Liver (tissue), 9 donors: ENCODE results near the gene PABPC1L. TPM values are rescaled to one million over a fixed set of nuclear protein-coding genes. Genes with fewer than 3 reads are reported as not detected.

Source experiments
- DNase-seq: peaks from one replicate; pipeline ENCODE4 v3.0.0-alpha.2; 2017; ENCODE audit warnings: low spot score
- H3K27ac ChIP-seq, 2 donors: one replicate each; pipeline ENCODE4 v1.7.0; 2013; ENCODE audit warnings: inconsistent platforms in 2 of 2, low read length in 2 of 2, control low read depth in 1 of 2, low read depth in 1 of 2, mild to moderate bottlenecking in 1 of 2
- H3K27me3 ChIP-seq, 4 donors: one replicate each; pipeline versions ENCODE4 v1.6.1 to v1.7.0; 2013; ENCODE audit warnings: low read length in 3 of 4, inconsistent platforms in 1 of 4, mild to moderate bottlenecking in 1 of 4, moderate library complexity in 1 of 4; ENCODE audit not compliant: control insufficient read depth in 4 of 4, insufficient read depth in 4 of 4
- H3K36me3 ChIP-seq, 4 donors: one replicate each; pipeline versions ENCODE4 v1.6.1 to v1.7.0; 2013; ENCODE audit warnings: low read length in 3 of 4, mild to moderate bottlenecking in 3 of 4, low read depth in 1 of 4, moderate library complexity in 1 of 4; ENCODE audit not compliant: control insufficient read depth in 4 of 4, insufficient read depth in 3 of 4
- H3K4me1 ChIP-seq, 4 donors: one replicate each; pipeline versions ENCODE4 v1.6.1 to v1.7.0; 2013; ENCODE audit warnings: low read length in 3 of 4, mild to moderate bottlenecking in 3 of 4, moderate library complexity in 1 of 4; ENCODE audit not compliant: control insufficient read depth in 4 of 4, insufficient read depth in 4 of 4
- H3K4me3 ChIP-seq, 3 donors: one replicate each; pipeline versions ENCODE4 v1.6.1 to v1.7.0; 2013; ENCODE audit warnings: low read length in 3 of 3, control low read depth in 1 of 3, low read depth in 1 of 3, mild to moderate bottlenecking in 1 of 3
- H3K9ac ChIP-seq, 2 donors: one replicate each; pipeline ENCODE4 v1.7.0; 2013; ENCODE audit warnings: low read length in 2 of 2, mild to moderate bottlenecking in 2 of 2, moderate library complexity in 2 of 2, control low read depth in 1 of 2, low read depth in 1 of 2
- H3K9me3 ChIP-seq, 4 donors: one replicate each; pipeline versions ENCODE4 v1.6.1 to v1.7.0; 2013; ENCODE audit warnings: low read length in 3 of 4; ENCODE audit not compliant: control insufficient read depth in 4 of 4
- EGR1 ChIP-seq, 2 donors: IDR thresholded peaks; 2 replicates each; pipeline ENCODE4 v1.6.1; 2016 to 2018; ENCODE audit warnings: antibody characterized with exemption in 2 of 2, low read depth in 2 of 2
- FOXA1 ChIP-seq: IDR thresholded peaks from 2 replicates; pipeline ENCODE4 v1.6.1; 2016; ENCODE audit warnings: antibody characterized with exemption
- FOXA2 ChIP-seq: IDR thresholded peaks from 2 replicates; pipeline ENCODE4 v1.6.1; 2016; ENCODE audit warnings: antibody characterized with exemption
- GABPA ChIP-seq, 2 donors: IDR thresholded peaks in 1 of 2; conservative IDR thresholded peaks in 1 of 2; 2 replicates each; pipeline ENCODE4 v1.6.1; 2016; ENCODE audit warnings: antibody characterized with exemption in 2 of 2, mild to moderate bottlenecking in 1 of 2, moderate library complexity in 1 of 2
- HNF4A ChIP-seq, 2 donors: conservative IDR thresholded peaks; 2 replicates each; pipeline ENCODE4 v1.6.1; 2016; ENCODE audit warnings: antibody characterized with exemption in 2 of 2, mild to moderate bottlenecking in 2 of 2
- HNF4G ChIP-seq: IDR thresholded peaks from 2 replicates; pipeline ENCODE4 v1.6.1; 2016; ENCODE audit warnings: antibody characterized with exemption
- NR2F2 ChIP-seq: IDR thresholded peaks from 2 replicates; pipeline ENCODE4 v1.6.1; 2016; ENCODE audit warnings: antibody characterized with exemption
- RAD21 ChIP-seq, 2 donors: IDR thresholded peaks; 2 replicates each; pipeline ENCODE4 v1.6.1; 2016; ENCODE audit warnings: antibody characterized with exemption in 2 of 2, mild to moderate bottlenecking in 2 of 2
- RXRA ChIP-seq, 2 donors: IDR thresholded peaks; 2 replicates each; pipeline ENCODE4 v1.6.1; 2017 to 2018; ENCODE audit warnings: antibody characterized with exemption in 2 of 2, mild to moderate bottlenecking in 1 of 2
- SP1 ChIP-seq: IDR thresholded peaks from 2 replicates; pipeline ENCODE4 v1.6.1; 2018; ENCODE audit warnings: antibody characterized with exemption, mild to moderate bottlenecking
- TAF1 ChIP-seq: conservative IDR thresholded peaks from 2 replicates; pipeline ENCODE4 v1.6.1; 2016; ENCODE audit warnings: antibody characterized with exemption, mild to moderate bottlenecking
- YY1 ChIP-seq: IDR thresholded peaks from 2 replicates; pipeline ENCODE4 v1.6.1; 2016; ENCODE audit warnings: antibody characterized with exemption, mild to moderate bottlenecking
- WGBS: extraction: QIAGEN DNeasy Blood & Tissue Kit; methylation state at CpG from one replicate; pipeline ENCODE4 v1.1.7; 2013; 5-methylcytosine and 5-hydroxymethylcytosine counted together
- polyA plus RNA-seq, 2 donors: library from polyadenylated mRNA; stranded (reverse) in 1 of 2; unstranded in 1 of 2; fragments of 200-250 nt in 1 of 2; fragments of >200 nt in 1 of 2; fragmentation: Nextera tagmentation in 1 of 2; extraction: Ambion mirVana in 1 of 2; gene quantifications; one replicate each; pipeline versions ENCODE4 v1.2.1 to v1.2.3, GENCODE V29; 2013 to 2015
- total RNA-seq, 2 donors: library from RNA; depleted of rRNA; stranded (reverse); fragments of >200 nt; gene quantifications; one replicate each; pipeline ENCODE4 v1.2.3, GENCODE V29; 2014
- TF ChIP-seq, protein P1 (sequence below): IDR thresholded peaks from 2 replicates; pipeline ENCODE4 v1.6.1; 2016; ENCODE audit warnings: antibody characterized with exemption
- TF ChIP-seq, protein P2 (sequence below): fragments of 150-350 bp; IDR thresholded peaks from 2 replicates; pipeline ENCODE4 v1.5.1; 2017; ENCODE audit warnings: improper control_type of control experiment, low read depth, low read length; ENCODE audit not compliant: missing input control
- TF ChIP-seq, protein P3 (sequence below): IDR thresholded peaks from 2 replicates; pipeline ENCODE4 v1.6.1; 2016; ENCODE audit warnings: antibody characterized with exemption, mild to moderate bottlenecking
- TF ChIP-seq, protein P4 (sequence below): IDR thresholded peaks from 2 replicates; pipeline ENCODE4 v1.6.1; 2016; ENCODE audit warnings: antibody characterized with exemption
- TF ChIP-seq, protein P5 (sequence below): IDR thresholded peaks from 2 replicates; pipeline ENCODE4 v1.6.1; 2016; ENCODE audit warnings: antibody characterized with exemption
- donor health status: healthy.
- donor health status: healthy.
- donor health status: healthy.
- donor health status: healthy.
- donor health status: healthy.

The PABPC1L gene
- total and polyA plus RNA-seq, 4 donors, result 4.7 to 21.0 (median 10.9) TPM

DNA sequence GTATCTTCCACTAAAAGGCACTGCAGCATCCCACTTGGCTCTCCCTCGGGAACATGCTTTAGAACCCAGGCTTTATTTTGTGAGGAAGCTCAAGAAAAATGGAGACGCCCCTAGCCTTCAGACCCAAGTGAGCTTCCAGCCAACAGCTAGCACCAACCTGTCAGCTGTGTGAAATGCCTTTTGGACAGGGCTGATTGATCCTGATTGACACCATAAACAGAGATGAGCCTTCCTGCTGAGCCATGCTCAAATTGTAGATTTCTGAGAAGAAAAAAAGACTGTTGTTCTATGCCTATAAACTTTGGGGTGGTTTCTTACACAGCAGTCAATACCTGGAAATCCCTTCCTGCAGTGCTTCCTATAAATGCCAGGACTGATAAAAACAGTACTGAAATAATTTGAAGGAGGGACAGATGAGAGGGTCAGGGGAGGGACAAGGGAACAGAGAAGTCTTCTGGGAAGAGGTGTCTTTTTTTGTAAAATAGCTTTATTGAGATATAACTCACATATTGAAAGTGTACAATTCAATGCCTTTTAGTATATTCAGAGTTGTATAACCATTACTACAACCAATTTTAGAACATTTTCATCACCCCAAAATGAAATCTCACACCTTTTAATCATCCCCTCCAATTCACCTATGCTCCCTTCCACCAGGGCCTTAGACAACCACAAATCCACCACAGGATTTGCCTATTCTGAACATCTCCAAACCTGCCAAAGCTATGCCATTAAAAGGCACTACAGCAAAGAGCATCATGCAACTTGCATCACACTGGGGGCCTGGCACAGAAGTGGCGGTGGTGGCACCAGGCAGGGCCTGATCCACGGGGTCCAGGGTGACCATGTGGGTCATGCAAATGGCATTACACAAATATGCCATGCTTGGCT lies 53.7 kb downstream of the PABPC1L start:
- WGBS, result 86% methylated on average over 4 of the region's 4 CpGs
- Histone ChIP-seq H3K27ac (no peak overlapping the region), H3K4me3 (no peak overlapping the region), H3K9me3 (no peaks in the 10 kb centered on the region), H3K9ac (no peak overlapping the region), H3K27me3 (no peaks in the 10 kb centered on the region), H3K4me1 (peaks cover 0 to 33% (median 30%) of the 10 kb centered on the region in 4 donors), H3K36me3 (no peaks in the 10 kb centered on the region)
- TF ChIP-seq FOXA1 (no peak), RXRA (IDR thresholded peaks at IDR 0.05) (no peak), NR2F2 (no peak), FOXA2 (no peak), HNF4G (no peak), EGR1 (IDR thresholded peaks at IDR 0.05; ENCODE audit: low read depth in 2 of 2) (no peak), HNF4A (conservative IDR thresholded peaks at IDR 0.05) (no peak), SP1 (no peak), YY1 (no peak), RAD21 (IDR thresholded peaks at IDR 0.05) (no peak), GABPA (IDR thresholded peaks at IDR 0.05 in 1 of 2, conservative IDR thresholded peaks at IDR 0.05 in 1 of 2) (no peak), TAF1 (no peak)
- TF ChIP-seq, protein P1, sequence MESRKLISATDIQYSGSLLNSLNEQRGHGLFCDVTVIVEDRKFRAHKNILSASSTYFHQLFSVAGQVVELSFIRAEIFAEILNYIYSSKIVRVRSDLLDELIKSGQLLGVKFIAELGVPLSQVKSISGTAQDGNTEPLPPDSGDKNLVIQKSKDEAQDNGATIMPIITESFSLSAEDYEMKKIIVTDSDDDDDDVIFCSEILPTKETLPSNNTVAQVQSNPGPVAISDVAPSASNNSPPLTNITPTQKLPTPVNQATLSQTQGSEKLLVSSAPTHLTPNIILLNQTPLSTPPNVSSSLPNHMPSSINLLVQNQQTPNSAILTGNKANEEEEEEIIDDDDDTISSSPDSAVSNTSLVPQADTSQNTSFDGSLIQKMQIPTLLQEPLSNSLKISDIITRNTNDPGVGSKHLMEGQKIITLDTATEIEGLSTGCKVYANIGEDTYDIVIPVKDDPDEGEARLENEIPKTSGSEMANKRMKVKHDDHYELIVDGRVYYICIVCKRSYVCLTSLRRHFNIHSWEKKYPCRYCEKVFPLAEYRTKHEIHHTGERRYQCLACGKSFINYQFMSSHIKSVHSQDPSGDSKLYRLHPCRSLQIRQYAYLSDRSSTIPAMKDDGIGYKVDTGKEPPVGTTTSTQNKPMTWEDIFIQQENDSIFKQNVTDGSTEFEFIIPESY, result no peak
- TF ChIP-seq, protein P2, sequence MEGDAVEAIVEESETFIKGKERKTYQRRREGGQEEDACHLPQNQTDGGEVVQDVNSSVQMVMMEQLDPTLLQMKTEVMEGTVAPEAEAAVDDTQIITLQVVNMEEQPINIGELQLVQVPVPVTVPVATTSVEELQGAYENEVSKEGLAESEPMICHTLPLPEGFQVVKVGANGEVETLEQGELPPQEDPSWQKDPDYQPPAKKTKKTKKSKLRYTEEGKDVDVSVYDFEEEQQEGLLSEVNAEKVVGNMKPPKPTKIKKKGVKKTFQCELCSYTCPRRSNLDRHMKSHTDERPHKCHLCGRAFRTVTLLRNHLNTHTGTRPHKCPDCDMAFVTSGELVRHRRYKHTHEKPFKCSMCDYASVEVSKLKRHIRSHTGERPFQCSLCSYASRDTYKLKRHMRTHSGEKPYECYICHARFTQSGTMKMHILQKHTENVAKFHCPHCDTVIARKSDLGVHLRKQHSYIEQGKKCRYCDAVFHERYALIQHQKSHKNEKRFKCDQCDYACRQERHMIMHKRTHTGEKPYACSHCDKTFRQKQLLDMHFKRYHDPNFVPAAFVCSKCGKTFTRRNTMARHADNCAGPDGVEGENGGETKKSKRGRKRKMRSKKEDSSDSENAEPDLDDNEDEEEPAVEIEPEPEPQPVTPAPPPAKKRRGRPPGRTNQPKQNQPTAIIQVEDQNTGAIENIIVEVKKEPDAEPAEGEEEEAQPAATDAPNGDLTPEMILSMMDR, result no peak
- TF ChIP-seq, protein P3, sequence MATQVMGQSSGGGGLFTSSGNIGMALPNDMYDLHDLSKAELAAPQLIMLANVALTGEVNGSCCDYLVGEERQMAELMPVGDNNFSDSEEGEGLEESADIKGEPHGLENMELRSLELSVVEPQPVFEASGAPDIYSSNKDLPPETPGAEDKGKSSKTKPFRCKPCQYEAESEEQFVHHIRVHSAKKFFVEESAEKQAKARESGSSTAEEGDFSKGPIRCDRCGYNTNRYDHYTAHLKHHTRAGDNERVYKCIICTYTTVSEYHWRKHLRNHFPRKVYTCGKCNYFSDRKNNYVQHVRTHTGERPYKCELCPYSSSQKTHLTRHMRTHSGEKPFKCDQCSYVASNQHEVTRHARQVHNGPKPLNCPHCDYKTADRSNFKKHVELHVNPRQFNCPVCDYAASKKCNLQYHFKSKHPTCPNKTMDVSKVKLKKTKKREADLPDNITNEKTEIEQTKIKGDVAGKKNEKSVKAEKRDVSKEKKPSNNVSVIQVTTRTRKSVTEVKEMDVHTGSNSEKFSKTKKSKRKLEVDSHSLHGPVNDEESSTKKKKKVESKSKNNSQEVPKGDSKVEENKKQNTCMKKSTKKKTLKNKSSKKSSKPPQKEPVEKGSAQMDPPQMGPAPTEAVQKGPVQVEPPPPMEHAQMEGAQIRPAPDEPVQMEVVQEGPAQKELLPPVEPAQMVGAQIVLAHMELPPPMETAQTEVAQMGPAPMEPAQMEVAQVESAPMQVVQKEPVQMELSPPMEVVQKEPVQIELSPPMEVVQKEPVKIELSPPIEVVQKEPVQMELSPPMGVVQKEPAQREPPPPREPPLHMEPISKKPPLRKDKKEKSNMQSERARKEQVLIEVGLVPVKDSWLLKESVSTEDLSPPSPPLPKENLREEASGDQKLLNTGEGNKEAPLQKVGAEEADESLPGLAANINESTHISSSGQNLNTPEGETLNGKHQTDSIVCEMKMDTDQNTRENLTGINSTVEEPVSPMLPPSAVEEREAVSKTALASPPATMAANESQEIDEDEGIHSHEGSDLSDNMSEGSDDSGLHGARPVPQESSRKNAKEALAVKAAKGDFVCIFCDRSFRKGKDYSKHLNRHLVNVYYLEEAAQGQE, result no peak
- TF ChIP-seq, protein P4, sequence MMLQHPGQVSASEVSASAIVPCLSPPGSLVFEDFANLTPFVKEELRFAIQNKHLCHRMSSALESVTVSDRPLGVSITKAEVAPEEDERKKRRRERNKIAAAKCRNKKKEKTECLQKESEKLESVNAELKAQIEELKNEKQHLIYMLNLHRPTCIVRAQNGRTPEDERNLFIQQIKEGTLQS, result no peak
- TF ChIP-seq, protein P5, sequence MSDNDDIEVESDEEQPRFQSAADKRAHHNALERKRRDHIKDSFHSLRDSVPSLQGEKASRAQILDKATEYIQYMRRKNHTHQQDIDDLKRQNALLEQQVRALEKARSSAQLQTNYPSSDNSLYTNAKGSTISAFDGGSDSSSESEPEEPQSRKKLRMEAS, result no peak
- no peak for DNase-seq
